Parathyroid adenoma (tissue), 2 donors: Measurements from ENCODE around the gene TULP3.

Source experiments
- H2AFZ ChIP-seq: fragments of 300-600 bp; sonication (generic); one replicate; pipeline ENCODE4 v1.7.0; 2017; ENCODE audit warnings: antibody characterized with exemption, mild to moderate bottlenecking
- H3K27ac ChIP-seq: fragments of 300-600 bp; sonication (generic); one replicate; pipeline ENCODE4 v1.7.0; 2017
- H3K27me3 ChIP-seq: fragments of 300-600 bp; sonication (generic); one replicate; pipeline ENCODE4 v1.7.0; 2017; ENCODE audit warnings: low read length; ENCODE audit not compliant: control insufficient read depth, insufficient read depth
- H3K36me3 ChIP-seq: fragments of 300-600 bp; sonication (generic); one replicate; pipeline ENCODE4 v1.7.0; 2017; ENCODE audit warnings: low read length; ENCODE audit not compliant: control insufficient read depth, insufficient read depth
- H3K4me1 ChIP-seq: fragments of 300-600 bp; sonication (generic); one replicate; pipeline ENCODE4 v1.7.0; 2017; ENCODE audit warnings: control low read depth
- H3K4me2 ChIP-seq: fragments of 300-600 bp; sonication (generic); one replicate; pipeline ENCODE4 v1.7.0; 2017; ENCODE audit warnings: low read length
- H3K4me3 ChIP-seq: fragments of 300-600 bp; sonication (generic); one replicate; pipeline ENCODE4 v1.7.0; 2017; ENCODE audit warnings: low read depth, low read length
- H3K79me2 ChIP-seq: fragments of 300-600 bp; sonication (generic); one replicate; pipeline ENCODE4 v1.7.0; 2017; ENCODE audit warnings: control low read depth
- H3K9ac ChIP-seq: fragments of 300-600 bp; sonication (generic); one replicate; pipeline ENCODE4 v1.7.0; 2017; ENCODE audit warnings: mild to moderate bottlenecking
- H3K9me3 ChIP-seq: fragments of 300-600 bp; sonication (generic); one replicate; pipeline ENCODE4 v1.7.0; 2017; ENCODE audit warnings: low read length; ENCODE audit not compliant: control insufficient read depth
- TF ChIP-seq, protein P1 (sequence below): fragments of 300-600 bp; sonication (generic); IDR thresholded peaks from one replicate; pipeline ENCODE4 v1.7.0; 2017; ENCODE audit warnings: antibody characterized with exemption, mild to moderate bottlenecking
- donor health status: primary hyperparathyroidism.

TULP3 gene

DNA sequence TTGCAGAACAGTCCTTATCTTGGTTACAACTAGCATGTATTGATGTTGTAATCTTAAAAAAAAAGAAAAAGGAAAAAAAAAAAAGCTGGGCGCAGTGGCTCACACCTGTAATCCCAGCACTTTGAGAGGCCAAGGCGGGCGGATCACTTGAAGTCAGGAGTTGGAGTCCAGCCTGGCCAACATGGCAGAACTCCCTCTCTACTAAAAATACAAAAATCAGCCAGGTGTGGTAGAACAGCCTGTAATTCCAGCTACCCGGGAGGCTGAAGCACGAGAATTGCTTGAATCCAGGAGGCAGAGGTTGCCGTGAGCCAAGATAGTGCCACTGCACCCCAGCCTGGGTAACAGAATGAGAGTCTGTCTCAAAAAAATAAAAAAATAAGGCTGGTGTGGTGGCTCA lies 42.9 kb downstream of the TULP3 start:
- TF ChIP-seq, protein P1, sequence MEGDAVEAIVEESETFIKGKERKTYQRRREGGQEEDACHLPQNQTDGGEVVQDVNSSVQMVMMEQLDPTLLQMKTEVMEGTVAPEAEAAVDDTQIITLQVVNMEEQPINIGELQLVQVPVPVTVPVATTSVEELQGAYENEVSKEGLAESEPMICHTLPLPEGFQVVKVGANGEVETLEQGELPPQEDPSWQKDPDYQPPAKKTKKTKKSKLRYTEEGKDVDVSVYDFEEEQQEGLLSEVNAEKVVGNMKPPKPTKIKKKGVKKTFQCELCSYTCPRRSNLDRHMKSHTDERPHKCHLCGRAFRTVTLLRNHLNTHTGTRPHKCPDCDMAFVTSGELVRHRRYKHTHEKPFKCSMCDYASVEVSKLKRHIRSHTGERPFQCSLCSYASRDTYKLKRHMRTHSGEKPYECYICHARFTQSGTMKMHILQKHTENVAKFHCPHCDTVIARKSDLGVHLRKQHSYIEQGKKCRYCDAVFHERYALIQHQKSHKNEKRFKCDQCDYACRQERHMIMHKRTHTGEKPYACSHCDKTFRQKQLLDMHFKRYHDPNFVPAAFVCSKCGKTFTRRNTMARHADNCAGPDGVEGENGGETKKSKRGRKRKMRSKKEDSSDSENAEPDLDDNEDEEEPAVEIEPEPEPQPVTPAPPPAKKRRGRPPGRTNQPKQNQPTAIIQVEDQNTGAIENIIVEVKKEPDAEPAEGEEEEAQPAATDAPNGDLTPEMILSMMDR: no peak
- H3K27ac ChIP-seq: no peak overlapping the region
- no peaks in the 10 kb centered on the region for H3K27me3 ChIP-seq
- H3K9me3 ChIP-seq: no peaks in the 10 kb centered on the region
- no peak overlapping the region for H3K4me3 ChIP-seq
- H3K36me3 ChIP-seq: no peaks in the 10 kb centered on the region
- H3K79me2 ChIP-seq: no peaks in the 10 kb centered on the region
- H2AFZ ChIP-seq: no peak overlapping the region
- H3K4me1 ChIP-seq: no peaks in the 10 kb centered on the region
- no peak overlapping the region for H3K4me2 ChIP-seq
- no peak overlapping the region for H3K9ac ChIP-seq

- H3K4me2 ChIP-seq: no peak overlapping the region
- H3K27ac ChIP-seq: no peak overlapping the region
- no peaks in the 10 kb centered on the region for H3K9me3 ChIP-seq
- H3K36me3 ChIP-seq: no peaks in the 10 kb centered on the region
- H3K9ac ChIP-seq: no peak overlapping the region
- TF ChIP-seq, protein P1: no peak
- H3K79me2 ChIP-seq: no peaks in the 10 kb centered on the region
- no peaks in the 10 kb centered on the region for H3K4me1 ChIP-seq
- H3K27me3 ChIP-seq: no peaks in the 10 kb centered on the region
- H3K4me3 ChIP-seq: no peak overlapping the region
- no peak overlapping the region for H2AFZ ChIP-seq
Measured at GRCh38 chr12:2934371-2934770, 43.7 kb downstream of the TULP3 start.

DNA sequence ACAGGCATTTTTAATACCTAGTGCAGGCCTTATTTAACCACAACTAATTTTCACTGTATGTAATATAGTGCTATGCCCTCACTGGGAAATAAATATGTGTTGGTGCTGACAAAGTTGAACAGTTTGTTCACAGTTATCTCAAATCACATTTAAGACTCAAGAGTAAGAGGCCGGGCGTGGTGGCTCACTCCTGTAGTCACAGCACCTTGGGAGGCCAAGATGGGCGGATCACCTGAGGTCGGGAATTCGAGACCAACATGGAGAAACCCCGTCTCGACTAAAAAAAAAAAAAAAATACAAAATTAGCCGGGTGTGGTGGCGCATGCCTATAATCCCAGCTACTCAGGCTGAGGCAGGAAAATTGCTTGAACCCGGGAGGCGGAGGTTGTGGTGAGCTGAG lies 45.6 kb downstream of the TULP3 start:
- Histone ChIP-seq H3K4me2 (no peak overlapping the region), H3K9me3 (no peaks in the 10 kb centered on the region), H3K79me2 (no peaks in the 10 kb centered on the region), H3K4me3 (no peak overlapping the region), H3K9ac (no peak overlapping the region), H3K27ac (no peak overlapping the region), H3K4me1 (no peaks in the 10 kb centered on the region), H3K36me3 (no peaks in the 10 kb centered on the region), H3K27me3 (no peaks in the 10 kb centered on the region), H2AFZ (no peak overlapping the region)
- TF ChIP-seq, protein P1: no peak

DNA sequence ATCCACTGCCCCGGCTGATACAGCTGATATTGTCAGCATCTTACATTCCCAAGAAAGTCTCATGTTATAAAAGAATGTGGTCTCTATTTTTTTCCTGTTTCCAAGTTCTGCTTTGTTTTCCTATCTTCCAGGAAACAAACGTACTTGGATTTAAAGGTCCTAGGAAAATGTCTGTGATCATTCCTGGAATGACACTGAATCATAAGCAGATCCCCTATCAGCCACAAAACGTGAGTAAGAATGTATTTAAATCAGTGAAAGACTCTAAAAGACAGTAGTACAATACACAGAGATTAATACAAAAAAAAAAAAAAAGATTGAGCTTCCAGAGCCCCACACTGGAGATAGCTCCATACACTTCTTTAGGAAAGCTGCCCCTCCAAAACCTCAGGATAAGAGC lies 46.8 kb downstream of the TULP3 start:
- no peak overlapping the region for H3K4me3 ChIP-seq
- no peak overlapping the region for H2AFZ ChIP-seq

DNA sequence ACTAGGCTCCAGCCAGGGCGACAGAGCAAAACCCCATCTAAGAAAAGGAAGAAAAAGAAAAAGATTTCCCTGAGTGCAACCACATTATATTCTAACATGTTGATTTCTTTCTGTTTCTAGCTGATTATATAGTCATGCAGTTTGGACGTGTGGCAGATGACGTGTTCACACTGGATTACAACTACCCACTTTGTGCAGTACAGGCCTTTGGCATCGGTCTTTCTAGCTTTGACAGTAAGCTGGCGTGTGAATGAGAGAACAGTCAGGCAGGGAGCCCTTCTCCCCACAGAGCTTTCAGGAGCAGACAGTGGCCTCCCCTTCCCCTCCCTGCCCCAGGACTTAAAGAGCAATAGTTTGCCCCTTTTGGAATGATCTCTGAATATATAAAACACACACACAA lies 48.5 kb downstream of the TULP3 start:
- H3K4me2 ChIP-seq: no peak overlapping the region
- H3K9me3 ChIP-seq: no peaks in the 10 kb centered on the region
- no peaks in the 10 kb centered on the region for H3K36me3 ChIP-seq
- no peaks in the 10 kb centered on the region for H3K79me2 ChIP-seq
- TF ChIP-seq, protein P1: no peak
- H3K9ac ChIP-seq: no peak overlapping the region
- no peaks in the 10 kb centered on the region for H3K27me3 ChIP-seq
- H3K4me3 ChIP-seq: no peak overlapping the region
- H3K27ac ChIP-seq: no peak overlapping the region
- H3K4me1 ChIP-seq: no peaks in the 10 kb centered on the region
- H2AFZ ChIP-seq: no peak overlapping the region

More for the DNA sequence above, 46.8 kb downstream of the TULP3 start:
- Histone ChIP-seq H3K4me1 (no peaks in the 10 kb centered on the region), H3K36me3 (no peaks in the 10 kb centered on the region), H3K4me2 (no peak overlapping the region), H3K9me3 (no peaks in the 10 kb centered on the region), H3K27ac (no peak overlapping the region), H3K9ac (no peak overlapping the region), H3K27me3 (no peaks in the 10 kb centered on the region), H3K79me2 (no peaks in the 10 kb centered on the region)
- TF ChIP-seq, protein P1: no peak
